HUES48 (cell line): ENCODE data around the gene NRG2.

Source experiments
- H3K27ac ChIP-seq: one replicate; pipeline ENCODE4 v1.7.0; 2013; ENCODE audit warnings: low read depth, low read length, inconsistent platforms
- H3K27me3 ChIP-seq: 2 replicates; pipeline ENCODE4 v1.6.1; 2013; ENCODE audit warnings: mild to moderate bottlenecking, low read length; ENCODE audit not compliant: control insufficient read depth, insufficient read depth
- H3K36me3 ChIP-seq: 2 replicates; pipeline ENCODE4 v1.6.1; 2013; ENCODE audit warnings: low read length; ENCODE audit not compliant: control insufficient read depth, insufficient read depth
- H3K4me1 ChIP-seq: 2 replicates; pipeline ENCODE4 v1.6.1; 2013; ENCODE audit warnings: mild to moderate bottlenecking, low read length; ENCODE audit not compliant: control insufficient read depth, insufficient read depth
- H3K4me3 ChIP-seq: 2 replicates; pipeline ENCODE4 v1.5.1; 2013; ENCODE audit warnings: mild to moderate bottlenecking, low read depth, low read length
- H3K9ac ChIP-seq: 2 replicates; pipeline ENCODE4 v1.6.1; 2013; ENCODE audit warnings: mild to moderate bottlenecking, low read depth, low read length, moderate library complexity
- H3K9me3 ChIP-seq: 2 replicates; pipeline ENCODE4 v1.6.1; 2013; ENCODE audit warnings: low read length; ENCODE audit not compliant: control insufficient read depth, insufficient read depth

The NRG2 gene

GRCh38 chr5:139822553-139823425 is 220.3 kb downstream of the NRG2 start:
- no peaks in the 10 kb centered on the region for H3K4me1 ChIP-seq
- no peak overlapping the region for H3K9ac ChIP-seq
- H3K36me3 ChIP-seq, result no peaks in the 10 kb centered on the region
- H3K4me3 ChIP-seq, result no peak overlapping the region
- no peaks in the 10 kb centered on the region for H3K27me3 ChIP-seq
- no peaks in the 10 kb centered on the region for H3K9me3 ChIP-seq
- no peak overlapping the region for H3K27ac ChIP-seq

- H3K27me3 ChIP-seq, result no peaks in the 10 kb centered on the region
- no peak overlapping the region for H3K9ac ChIP-seq
- no peaks in the 10 kb centered on the region for H3K4me1 ChIP-seq
- H3K27ac ChIP-seq, result no peak overlapping the region
- no peaks in the 10 kb centered on the region for H3K36me3 ChIP-seq
- no peaks in the 10 kb centered on the region for H3K9me3 ChIP-seq
- H3K4me3 ChIP-seq, result no peak overlapping the region
These were observed 221.1 kb downstream of the NRG2 start for GRCh38 chr5:139821806-139822552.

DNA sequence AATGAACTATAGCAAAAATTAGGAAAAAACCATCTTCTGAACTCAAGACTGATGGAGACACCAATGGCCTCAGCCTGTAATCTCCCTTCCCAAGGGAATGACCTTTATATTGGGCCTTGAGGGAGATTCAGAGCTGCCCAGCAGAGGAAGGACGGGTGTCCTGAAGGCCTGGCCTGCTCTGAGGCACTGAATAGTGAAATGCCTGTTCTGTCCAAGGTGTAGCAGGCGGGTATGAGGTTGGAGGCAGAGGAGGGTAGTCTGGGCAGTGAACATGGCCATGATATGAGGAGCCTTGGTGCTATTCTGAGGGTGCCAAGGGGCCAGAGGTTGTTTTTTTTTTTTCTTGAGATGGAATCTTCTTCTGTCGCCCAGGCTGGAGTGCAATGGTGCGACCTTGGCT is 222.5 kb downstream of the NRG2 start:
- Histone ChIP-seq H3K9ac (no peak overlapping the region), H3K9me3 (no peaks in the 10 kb centered on the region), H3K36me3 (no peaks in the 10 kb centered on the region), H3K4me3 (no peak overlapping the region), H3K27ac (no peak overlapping the region), H3K27me3 (no peaks in the 10 kb centered on the region), H3K4me1 (no peaks in the 10 kb centered on the region)

DNA sequence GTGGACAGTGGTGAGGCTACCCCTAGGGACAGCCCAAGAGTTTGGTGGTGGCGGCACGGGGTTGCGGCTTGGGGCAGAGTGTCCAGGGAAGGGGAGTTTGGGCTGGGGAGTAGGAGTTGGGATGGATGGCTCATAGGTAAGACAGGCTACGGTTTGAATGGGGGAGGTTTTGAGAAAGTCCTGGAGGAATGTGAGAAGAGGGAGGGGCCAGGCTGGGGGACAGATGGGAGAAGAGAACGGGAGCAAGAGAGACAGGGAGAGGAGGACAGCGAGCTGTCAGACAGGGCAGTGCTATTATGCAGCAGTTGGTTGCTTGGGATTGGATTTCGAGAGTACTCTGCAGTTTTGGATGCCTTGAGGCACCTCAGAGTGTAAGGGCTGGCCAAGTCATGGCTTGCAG is 223.0 kb downstream of the NRG2 start:
- Histone ChIP-seq H3K36me3 (no peaks in the 10 kb centered on the region), H3K9me3 (no peaks in the 10 kb centered on the region), H3K27ac (no peak overlapping the region), H3K27me3 (no peaks in the 10 kb centered on the region), H3K9ac (no peak overlapping the region), H3K4me3 (no peak overlapping the region), H3K4me1 (no peaks in the 10 kb centered on the region)

- Histone ChIP-seq H3K9ac (no peak overlapping the region), H3K36me3 (no peaks in the 10 kb centered on the region), H3K4me1 (no peaks in the 10 kb centered on the region), H3K27me3 (no peaks in the 10 kb centered on the region), H3K9me3 (no peaks in the 10 kb centered on the region), H3K27ac (no peak overlapping the region), H3K4me3 (no peak overlapping the region)
These were observed 225.1 kb downstream of the NRG2 start for GRCh38 chr5:139817970-139818369.

GRCh38 chr5:139817362-139817761 is 225.7 kb downstream of the NRG2 start:
- Histone ChIP-seq H3K27ac (no peak overlapping the region), H3K36me3 (no peaks in the 10 kb centered on the region), H3K4me1 (no peaks in the 10 kb centered on the region), H3K9me3 (no peaks in the 10 kb centered on the region), H3K4me3 (no peak overlapping the region), H3K27me3 (no peaks in the 10 kb centered on the region), H3K9ac (no peak overlapping the region)

GRCh38 chr5:139816566-139816965 is 226.5 kb downstream of the NRG2 start:
- Histone ChIP-seq H3K4me3 (no peak overlapping the region), H3K27me3 (no peaks in the 10 kb centered on the region), H3K27ac (no peak overlapping the region)

GRCh38 chr5:139814704-139815280 is 228.3 kb downstream of the NRG2 start:
- H3K4me1 ChIP-seq, result no peaks in the 10 kb centered on the region
- H3K9me3 ChIP-seq, result no peaks in the 10 kb centered on the region
- no peak overlapping the region for H3K4me3 ChIP-seq
- no peak overlapping the region for H3K9ac ChIP-seq
- H3K27ac ChIP-seq, result no peak overlapping the region
- no peaks in the 10 kb centered on the region for H3K36me3 ChIP-seq
- H3K27me3 ChIP-seq, result no peaks in the 10 kb centered on the region

More at GRCh38 chr5:139816566-139816965, 226.5 kb downstream of the NRG2 start:
- H3K36me3 ChIP-seq, result no peaks in the 10 kb centered on the region
- no peak overlapping the region for H3K9ac ChIP-seq
- H3K9me3 ChIP-seq, result no peaks in the 10 kb centered on the region
- H3K4me1 ChIP-seq, result no peaks in the 10 kb centered on the region

- H3K9ac ChIP-seq, result no peak overlapping the region
- no peaks in the 10 kb centered on the region for H3K36me3 ChIP-seq
- no peak overlapping the region for H3K27ac ChIP-seq
- H3K4me3 ChIP-seq, result no peak overlapping the region
- H3K9me3 ChIP-seq, result no peaks in the 10 kb centered on the region
- H3K27me3 ChIP-seq, result no peaks in the 10 kb centered on the region
- H3K4me1 ChIP-seq, result no peaks in the 10 kb centered on the region
These were observed 228.9 kb downstream of the NRG2 start for GRCh38 chr5:139814191-139814601.

DNA sequence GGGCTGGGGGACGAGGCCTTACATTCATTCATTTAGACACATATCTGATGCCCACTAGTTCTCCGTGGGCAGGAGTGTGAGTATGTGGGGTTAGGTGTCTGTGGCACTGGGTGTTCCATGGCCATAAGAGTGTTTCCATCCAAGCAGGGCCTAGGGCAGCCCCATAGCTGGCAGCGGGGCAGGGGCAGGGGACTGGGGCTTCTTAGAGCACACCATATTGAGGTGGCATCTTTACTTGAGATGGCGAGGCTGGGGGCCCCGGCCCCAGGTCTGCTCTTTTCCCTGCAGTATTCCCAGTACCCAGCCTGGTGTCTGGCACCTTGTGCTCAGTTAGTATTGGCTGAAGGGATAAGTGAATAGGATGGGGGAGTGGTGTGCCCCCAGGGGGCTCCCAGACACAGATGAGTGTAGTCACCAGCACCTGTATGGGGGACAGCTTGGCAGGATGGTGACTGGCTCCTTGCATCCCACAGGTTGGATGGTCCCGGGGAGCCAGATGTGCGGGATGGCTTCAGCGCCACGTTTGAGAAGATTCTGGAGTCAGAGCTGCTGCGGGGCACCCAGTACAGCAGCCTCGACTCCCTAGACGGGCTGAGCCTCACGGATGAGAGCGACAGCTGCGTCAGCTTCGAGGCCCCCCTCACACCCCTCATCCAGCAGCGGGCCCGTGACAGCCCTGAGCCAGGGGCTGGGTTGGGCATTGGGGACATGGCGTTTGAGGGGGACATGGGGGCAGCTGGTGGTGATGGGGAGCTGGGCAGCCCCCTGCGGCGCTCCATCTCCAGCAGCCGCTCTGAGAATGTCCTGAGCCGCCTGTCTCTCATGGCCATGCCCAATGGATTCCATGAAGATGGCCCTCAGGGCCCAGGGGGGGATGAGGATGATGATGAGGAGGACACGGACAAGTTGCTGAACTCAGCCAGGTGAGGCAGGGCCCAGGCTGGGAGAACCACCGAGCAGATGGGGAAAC is 230.0 kb downstream of the NRG2 start:
- no peak overlapping the region for H3K4me3 ChIP-seq
- no peak overlapping the region for H3K27ac ChIP-seq
- H3K4me1 ChIP-seq, result no peaks in the 10 kb centered on the region
- no peaks in the 10 kb centered on the region for H3K27me3 ChIP-seq
- H3K9me3 ChIP-seq, result no peaks in the 10 kb centered on the region
- H3K9ac ChIP-seq, result no peak overlapping the region
- no peaks in the 10 kb centered on the region for H3K36me3 ChIP-seq
